HG03469 (cell line): ENCODE data around the gene CPNE6.

Experiments used
- ATAC-seq: cut with Tn5 transposase; IDR thresholded peaks from one replicate; pipeline ENCODE4 v1.9.1; 2021; ENCODE audit warnings: mild to moderate bottlenecking, moderate library complexity, moderate number of reproducible peaks; ENCODE audit not compliant: unreplicated experiment

CPNE6 gene

DNA sequence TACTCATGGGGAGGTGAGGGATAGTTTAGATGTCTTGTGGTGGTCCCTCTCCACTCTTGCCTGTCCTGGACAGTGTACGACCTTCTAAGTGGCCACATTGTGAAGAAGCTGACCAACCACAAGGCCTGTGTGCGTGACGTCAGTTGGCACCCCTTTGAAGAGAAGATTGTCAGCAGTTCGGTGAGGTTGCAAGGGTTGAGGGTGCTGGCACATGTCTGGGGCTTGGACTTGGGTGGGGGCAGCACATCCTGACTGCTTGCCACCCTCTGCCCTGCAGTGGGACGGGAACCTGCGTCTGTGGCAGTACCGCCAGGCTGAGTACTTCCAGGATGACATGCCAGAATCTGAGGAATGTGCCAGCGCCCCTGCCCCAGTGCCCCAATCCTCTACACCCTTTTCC lies 51.5 kb downstream of the CPNE6 start:
- ATAC-seq = no peak

DNA sequence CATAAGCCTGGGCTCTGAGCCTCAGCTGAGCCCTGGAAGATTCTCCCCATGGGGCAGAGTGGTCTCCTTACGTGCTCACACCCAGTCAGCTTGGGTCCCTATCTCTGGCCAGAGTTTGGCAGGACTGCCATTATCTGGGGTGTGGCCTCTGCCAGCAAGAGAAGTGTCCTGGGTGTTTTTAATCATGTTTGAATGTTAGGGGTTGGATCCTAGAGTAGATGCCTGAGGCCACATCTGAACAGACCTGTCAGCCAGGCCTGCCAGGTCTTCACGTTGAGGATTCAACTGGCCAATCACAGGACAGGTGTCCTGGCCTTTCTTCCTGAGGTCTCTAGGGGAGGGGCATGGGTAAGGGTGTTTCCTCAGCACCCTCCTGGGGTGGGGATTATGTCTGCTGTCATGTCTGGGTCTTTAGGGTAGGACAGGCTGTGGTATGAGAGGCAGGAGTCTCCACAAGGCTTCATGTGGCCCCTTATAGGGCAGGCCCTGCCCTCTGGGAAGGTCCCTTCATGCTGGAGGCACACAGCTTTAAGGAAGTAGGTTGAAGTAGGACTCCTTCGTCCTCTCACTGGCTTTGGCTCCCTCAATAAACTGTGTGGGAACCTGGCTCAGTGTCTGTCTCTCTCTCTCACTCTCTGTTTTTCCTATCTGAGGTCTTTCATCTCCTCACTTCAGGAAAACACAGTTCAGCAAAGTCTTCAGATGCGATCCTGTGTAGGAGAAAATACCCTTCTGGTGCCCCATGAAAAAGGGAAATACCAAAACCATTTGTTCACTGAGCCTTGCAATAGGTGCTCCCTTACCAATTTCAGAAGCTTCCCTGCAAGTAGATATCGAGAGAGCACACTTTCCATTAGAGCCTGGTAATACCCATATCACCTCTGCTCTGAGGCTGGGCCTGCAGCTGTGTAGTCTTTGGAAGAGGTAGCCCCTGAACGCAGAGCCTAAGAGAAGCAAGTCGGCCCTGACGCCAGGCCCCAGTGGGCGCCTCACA lies 52.4 kb downstream of the CPNE6 start:
- peak; percentile 41 for ATAC-seq

DNA sequence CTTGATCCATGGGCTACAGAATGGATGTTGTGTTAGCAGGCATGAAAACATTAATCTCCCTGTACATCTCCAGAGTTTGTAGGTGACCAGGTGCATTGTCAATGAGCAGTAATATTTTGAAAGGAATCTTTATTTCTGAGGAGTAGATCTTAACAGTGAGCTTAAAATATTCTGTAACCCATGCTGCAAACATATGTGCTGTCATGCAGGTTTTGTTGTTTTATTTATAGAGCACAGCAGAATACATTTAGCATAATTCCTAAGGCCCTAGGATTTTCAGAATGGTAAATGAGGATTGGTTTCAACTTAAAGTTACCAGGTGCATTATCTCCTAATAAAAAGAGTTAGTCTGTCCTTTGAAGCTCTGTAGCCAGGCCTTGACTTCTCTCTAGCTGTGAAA lies 55.6 kb downstream of the CPNE6 start:
- ATAC-seq = no peak

DNA sequence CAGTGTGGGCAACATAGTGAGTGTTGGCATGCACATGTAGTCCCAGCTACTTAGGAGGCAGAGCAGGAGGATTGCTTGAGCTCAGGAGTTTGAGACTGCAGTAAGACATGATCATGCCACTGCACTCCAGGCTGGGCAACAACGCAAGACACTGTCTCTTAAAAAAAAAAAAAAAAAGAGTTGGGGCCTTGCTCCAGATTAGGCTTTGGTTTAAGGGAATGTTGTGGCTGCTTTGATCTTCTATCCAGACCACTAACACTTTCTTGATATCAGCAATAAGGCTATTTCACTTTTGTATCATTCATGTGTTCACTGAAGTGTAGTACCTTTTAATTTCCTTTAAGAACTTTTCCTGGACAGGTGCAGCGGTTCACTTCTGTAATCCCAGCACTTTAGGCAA lies 56.3 kb downstream of the CPNE6 start:
- ATAC-seq = no peak
